ENCODE measurements around the gene ACTRT2.

ACTRT2 gene

GRCh38 chr1:3033790-3034090 is 12.5 kb downstream of the ACTRT2 start:
- H3K9me3 ChIP-seq (ENCODE audit: insufficient read depth, low read length), result no peaks in the 10 kb centered on the region
- H3K4me2 ChIP-seq (ENCODE audit: low read depth, low read length, poor library complexity, severe bottlenecking), result no peak overlapping the region
- no peak overlapping the region for H3K4me3 ChIP-seq (ENCODE audit: insufficient read depth, low read length, poor library complexity, severe bottlenecking)

GRCh38 chr1:3034162-3034561 is 12.9 kb downstream of the ACTRT2 start:
- H3K36me3 ChIP-seq (ENCODE audit: low read length), result no peaks in the 10 kb centered on the region
- H4K20me1 ChIP-seq (ENCODE audit: low read depth, low read length), result no peaks in the 10 kb centered on the region
- no peak overlapping the region for H3K4me3 ChIP-seq (ENCODE audit: insufficient read depth, low read length, poor library complexity, severe bottlenecking)
- no peak overlapping the region for H3K27ac ChIP-seq (ENCODE audit: low read depth, low read length)
- no peaks in the 10 kb centered on the region for H3K9me3 ChIP-seq (ENCODE audit: insufficient read depth, low read length)
- no peak overlapping the region for H3K4me2 ChIP-seq (ENCODE audit: low read depth, low read length, poor library complexity, severe bottlenecking)
- no peaks in the 10 kb centered on the region for H3K79me2 ChIP-seq (ENCODE audit: insufficient read depth, low read length)
- H3F3A ChIP-seq (ENCODE audit: insufficient read depth), result no peaks in the 10 kb centered on the region
- H2AFZ ChIP-seq (ENCODE audit: low read depth, low read length, severe bottlenecking), result no peak overlapping the region
- no peaks in the 10 kb centered on the region for H3K27me3 ChIP-seq (ENCODE audit: low read length)
- H3K9me2 ChIP-seq (replicated peaks; ENCODE audit: insufficient read depth, low read length), result no peaks in the 10 kb centered on the region
- H3K9ac ChIP-seq (ENCODE audit: low read length), result no peak overlapping the region
- no peak for TF ChIP-seq CTCF (IDR thresholded peaks at IDR 0.05; ENCODE audit: insufficient read depth, low read length, poor library complexity, severe bottlenecking)
- TF ChIP-seq EZH2phosphoT487 (conservative IDR thresholded peaks at IDR 0.05; ENCODE audit: low read length), result no peak

More at GRCh38 chr1:3033790-3034090, 12.5 kb downstream of the ACTRT2 start:
- Histone ChIP-seq H3K27me3 (ENCODE audit: low read length) (no peaks in the 10 kb centered on the region), H2AFZ (ENCODE audit: low read depth, low read length, severe bottlenecking) (no peak overlapping the region), H3K27ac (ENCODE audit: low read depth, low read length) (no peak overlapping the region), H3K9me2 (replicated peaks; ENCODE audit: insufficient read depth, low read length) (no peaks in the 10 kb centered on the region), H4K20me1 (ENCODE audit: low read depth, low read length) (no peaks in the 10 kb centered on the region), H3K9ac (ENCODE audit: low read length) (no peak overlapping the region), H3F3A (ENCODE audit: insufficient read depth) (no peaks in the 10 kb centered on the region), H3K79me2 (ENCODE audit: insufficient read depth, low read length) (no peaks in the 10 kb centered on the region), H3K36me3 (ENCODE audit: low read length) (no peaks in the 10 kb centered on the region)
- TF ChIP-seq CTCF (IDR thresholded peaks at IDR 0.05; ENCODE audit: insufficient read depth, low read length, poor library complexity, severe bottlenecking) (no peak), EZH2phosphoT487 (conservative IDR thresholded peaks at IDR 0.05; ENCODE audit: low read length) (no peak)

GRCh38 chr1:3034728-3035562 is 13.7 kb downstream of the ACTRT2 start:
- H3K4me3 ChIP-seq (ENCODE audit: insufficient read depth, low read length, poor library complexity, severe bottlenecking), result no peak overlapping the region
- no peaks in the 10 kb centered on the region for H4K20me1 ChIP-seq (ENCODE audit: low read depth, low read length)
- no peaks in the 10 kb centered on the region for H3K27me3 ChIP-seq (ENCODE audit: low read length)
- H3K9me2 ChIP-seq (replicated peaks; ENCODE audit: insufficient read depth, low read length), result no peaks in the 10 kb centered on the region
- H3K4me2 ChIP-seq (ENCODE audit: low read depth, low read length, poor library complexity, severe bottlenecking), result no peak overlapping the region
- no peak overlapping the region for H3K9ac ChIP-seq (ENCODE audit: low read length)
- no peak overlapping the region for H2AFZ ChIP-seq (ENCODE audit: low read depth, low read length, severe bottlenecking)
- TF ChIP-seq EZH2phosphoT487 (conservative IDR thresholded peaks at IDR 0.05; ENCODE audit: low read length), result no peak
- no peak for TF ChIP-seq CTCF (IDR thresholded peaks at IDR 0.05; ENCODE audit: insufficient read depth, low read length, poor library complexity, severe bottlenecking)
- H3K27ac ChIP-seq (ENCODE audit: low read depth, low read length), result no peak overlapping the region
- no peaks in the 10 kb centered on the region for H3F3A ChIP-seq (ENCODE audit: insufficient read depth)
- no peaks in the 10 kb centered on the region for H3K9me3 ChIP-seq (ENCODE audit: insufficient read depth, low read length)
- no peaks in the 10 kb centered on the region for H3K79me2 ChIP-seq (ENCODE audit: insufficient read depth, low read length)
- no peaks in the 10 kb centered on the region for H3K36me3 ChIP-seq (ENCODE audit: low read length)
